ENCODE results near the gene ADAMTS14. TPM values are rescaled to one million over a fixed set of nuclear protein-coding genes. Genes with fewer than 3 reads are reported as not detected.
A peak's percentile ranks its signal among the peaks of the same experiment; 100 is the strongest.

The ADAMTS14 gene
- total RNA-seq, 1 donor: 3.0 TPM

- DNase-seq (ENCODE audit: low read depth in 2 of 3, low spot score in 2 of 3): no peak
Measured at GRCh38 chr10:70691611-70692010, 19.3 kb downstream of the ADAMTS14 start.

- no peak for DNase-seq (ENCODE audit: low read depth in 2 of 3, low spot score in 2 of 3)
Measured at GRCh38 chr10:70692043-70692603, 19.8 kb downstream of the ADAMTS14 start.

- no peak for DNase-seq (ENCODE audit: low read depth in 2 of 3, low spot score in 2 of 3)
Measured at GRCh38 chr10:70693619-70694335, 21.5 kb downstream of the ADAMTS14 start.

GRCh38 chr10:70694418-70695141 is 22.3 kb downstream of the ADAMTS14 start:
- DNase-seq (ENCODE audit: low read depth in 2 of 3, low spot score in 2 of 3): no peak

GRCh38 chr10:70695241-70696030 is 23.1 kb downstream of the ADAMTS14 start:
- no peak for DNase-seq (ENCODE audit: low read depth in 2 of 3, low spot score in 2 of 3)

GRCh38 chr10:70698211-70698610 is 25.9 kb downstream of the ADAMTS14 start:
- no peak for DNase-seq (ENCODE audit: low read depth in 2 of 3, low spot score in 2 of 3)

GRCh38 chr10:70699063-70699658 is 26.9 kb downstream of the ADAMTS14 start:
- DNase-seq (ENCODE audit: low read depth in 2 of 3, low spot score in 2 of 3): no peak

- DNase-seq (ENCODE audit: low read depth in 2 of 3, low spot score in 2 of 3): no peak
Measured at GRCh38 chr10:70699659-70700174, 27.4 kb downstream of the ADAMTS14 start.

- DNase-seq (ENCODE audit: low read depth in 2 of 3, low spot score in 2 of 3): no peak
Measured at GRCh38 chr10:70702190-70702763, 30.0 kb downstream of the ADAMTS14 start.

- no peak for DNase-seq (ENCODE audit: low read depth in 2 of 3, low spot score in 2 of 3)
Measured at GRCh38 chr10:70704211-70704610, 31.9 kb downstream of the ADAMTS14 start.

GRCh38 chr10:70705121-70705861 is 33.0 kb downstream of the ADAMTS14 start:
- DNase-seq (ENCODE audit: low read depth in 2 of 3, low spot score in 2 of 3): no peak

GRCh38 chr10:70711177-70711576 is 38.9 kb downstream of the ADAMTS14 start:
- DNase-seq (ENCODE audit: low read depth in 2 of 3, low spot score in 2 of 3): no peak

- DNase-seq (ENCODE audit: low read depth in 2 of 3, low spot score in 2 of 3): no peak
Measured at GRCh38 chr10:70711911-70712310, 39.6 kb downstream of the ADAMTS14 start.

- DNase-seq (ENCODE audit: low read depth in 2 of 3, low spot score in 2 of 3): no peak
Measured at GRCh38 chr10:70714245-70714644, 41.9 kb downstream of the ADAMTS14 start.

- no peak for DNase-seq (ENCODE audit: low read depth in 2 of 3, low spot score in 2 of 3)
Measured at GRCh38 chr10:70714951-70715350, 42.6 kb downstream of the ADAMTS14 start.

- DNase-seq (ENCODE audit: low read depth in 2 of 3, low spot score in 2 of 3): no peak
Measured at GRCh38 chr10:70715853-70716795, 43.8 kb downstream of the ADAMTS14 start.

GRCh38 chr10:70722820-70723424 is 50.6 kb downstream of the ADAMTS14 start:
- DNase-seq (ENCODE audit: low read depth in 2 of 3, low spot score in 2 of 3): peak in 2 of 3 donors; percentile 56 to 61

- DNase-seq (ENCODE audit: low read depth in 2 of 3, low spot score in 2 of 3): no peak
Measured at GRCh38 chr10:70723771-70724170, 51.5 kb downstream of the ADAMTS14 start.

Data from hematopoietic multipotent progenitor cell (in vitro differentiated cells).